ENCODE results near the gene GALNT2. TPM values are rescaled to one million over a fixed set of nuclear protein-coding genes. Genes with fewer than 3 reads are reported as not detected.
A peak's percentile ranks its signal among the peaks of the same experiment; 100 is the strongest.

Gene GALNT2
- total and polyA plus RNA-seq, 2 of the 4 experiments (the other 2 are of a cell fraction): 50.4 to 189 TPM

DNA sequence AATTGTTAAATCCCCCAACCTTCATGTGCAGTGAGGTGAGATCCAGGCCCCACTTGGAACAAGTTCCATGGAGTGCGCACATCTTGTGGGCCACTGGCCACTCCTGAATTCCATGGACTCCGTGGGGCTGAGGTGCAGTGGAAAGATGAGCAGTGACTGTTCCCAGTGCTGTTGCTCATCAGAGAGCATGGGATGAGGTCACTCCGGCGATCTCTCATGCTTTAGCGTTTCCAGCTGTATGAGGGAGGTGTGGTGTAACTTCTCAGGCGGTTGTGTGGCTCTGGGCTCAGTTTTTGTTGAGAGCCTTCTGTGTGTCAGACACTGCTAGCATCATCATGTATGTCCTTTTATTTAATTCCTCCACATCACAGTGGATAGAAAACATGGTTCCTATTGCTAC, 96.2 kb downstream of the GALNT2 start:
- Histone ChIP-seq H2BK15ac (ENCODE audit: low read depth, low read length) (no peak overlapping the region), H3K36me3 (ENCODE audit: control insufficient read depth, insufficient read depth, low read length) (no peaks in the 10 kb centered on the region), H4K91ac (ENCODE audit: insufficient read depth, low read depth, low read length) (no peak overlapping the region), H2BK120ac (ENCODE audit: low read depth, low read length) (no peak overlapping the region), H3K23ac (ENCODE audit: low read depth, low read length) (no peak overlapping the region), H3K4me1 (ENCODE audit: control insufficient read depth, insufficient read depth, low read length) (peaks cover 13% of the 10 kb centered on the region), H2BK5ac (ENCODE audit: low read depth, low read length, poor library complexity, severe bottlenecking) (no peak overlapping the region), H3K4me2 (ENCODE audit: low read depth, low read length) (no peak overlapping the region), H3K4ac (ENCODE audit: low read depth, low read length) (no peak overlapping the region), H3K14ac (replicated peaks; ENCODE audit: low read depth, low read length) (no peak overlapping the region), H3K4me3 (ENCODE audit: insufficient read depth, low read depth, low read length) (no peak overlapping the region), H2AK5ac (ENCODE audit: low read depth, low read length) (no peak overlapping the region), H4K8ac (ENCODE audit: low read depth in 2 of 2, low read length in 2 of 2) (no peak overlapping the region), H2AFZ (replicated peaks; ENCODE audit: low read length, poor library complexity) (no peak overlapping the region), H4K5ac (ENCODE audit: low read depth, low read length) (no peak overlapping the region), H3K56ac (ENCODE audit: extremely low read depth, insufficient read depth, low read length) (no peak overlapping the region), H2BK20ac (ENCODE audit: low read depth, low read length) (no peak overlapping the region), H3K27ac (ENCODE audit: insufficient read depth, low read length) (no peak overlapping the region), H3K18ac (ENCODE audit: low read depth, low read length) (no peak overlapping the region), H3K9me1 (ENCODE audit: insufficient read depth, low read length) (peaks cover 18% of the 10 kb centered on the region), H2AK9ac (replicated peaks; ENCODE audit: low read depth, low read length, poor library complexity) (no peak overlapping the region), H4K20me1 (ENCODE audit: insufficient read depth, low read length) (peaks cover 58% of the 10 kb centered on the region), H3K79me1 (ENCODE audit: low read depth in 1 of 2, low read length in 2 of 2) (peaks cover 46 to 78% of the 10 kb centered on the region in 2 experiments), H3K9me3 (ENCODE audit: control insufficient read depth, insufficient read depth, low read length) (no peaks in the 10 kb centered on the region), H3K27me3 (ENCODE audit: control insufficient read depth, insufficient read depth, low read length) (no peaks in the 10 kb centered on the region), H3K9ac (ENCODE audit: low read depth, low read length) (no peak overlapping the region)
- peak; percentile 45; the same call in 1 of the 2 replicates for ATAC-seq (ENCODE audit: low read depth)
- no CpG with 5 or more reads among the region's 6 CpGs for WGBS, 2 experiments (ENCODE audit: extremely low coverage in 2 of 2, insufficient read length in 1 of 2)
- ChIA-PET CTCF (no interaction called here), POLR2A (ENCODE audit: unreplicated experiment) (no interaction called here)
- peak; percentile 87 for DNase-seq
- dilution Hi-C loops (cut with HindIII; ENCODE audit: low sequenced_read_pairs, unreplicated experiment): no loop called here
- in situ Hi-C loops (cut with MboI; ENCODE audit: low sequenced_read_pairs): no loop called here
- BruUV-seq (replicated peaks): no TSS peak
- TF ChIP-seq CEBPB (IDR thresholded peaks at IDR 0.05; ENCODE audit: low read depth, low read length): peak; percentile 73
- no peak for TF ChIP-seq NFE2L2 (IDR thresholded peaks at IDR 0.05; ENCODE audit: low read depth, low read length)
- no peak for TF ChIP-seq RCOR1 (IDR thresholded peaks at IDR 0.05; ENCODE audit: insufficient replicate concordance, low read length)
- TF ChIP-seq MXI1 (IDR thresholded peaks at IDR 0.05; ENCODE audit: borderline replicate concordance, low read depth, low read length): no peak
- TF ChIP-seq BHLHE40 (IDR thresholded peaks at IDR 0.05; ENCODE audit: low read depth, low read length): no peak
- intact Hi-C loops (cut with micrococcal nuclease): no loop called here

Data from IMR-90 (cell line).